ENCODE measurements around the gene UCHL5.

The UCHL5 gene

GRCh38 chr1:192962901-192963300 is 96.3 kb downstream of the UCHL5 start:
- DNase-seq = no peak

Data from activated CD4-positive, CD25-positive, alpha-beta regulatory T cell treated with anti-CD3 and anti-CD28 coated beads, Interleukin-2, amount 50 U/mL, for 72 hours (primary cell).